GM12891 (cell line): ENCODE data around the gene OPN1SW.

ENCODE experiments used
- DNase-seq: peaks from one replicate; pipeline ENCODE4 v3.0.0; 2011; ENCODE audit warnings: low spot score; ENCODE audit not compliant: insufficient read length
- FAIRE-seq: peaks from 2 replicates; lab custom pipeline; 2011; peaks lifted over from hg19 to GRCh38; lab: Jason Lieb, UNC
- PAX5 ChIP-seq: IDR thresholded peaks from 2 replicates; pipeline ENCODE4 v1.6.1; 2011; ENCODE audit warnings: low read length, moderate library complexity, mild to moderate bottlenecking; ENCODE audit not compliant: insufficient read depth, severe bottlenecking
- POLR2A ChIP-seq: IDR thresholded peaks from 2 replicates; pipeline ENCODE4 v1.6.1; 2011; ENCODE audit warnings: low read depth, low read length, control low read depth
- POLR2AphosphoS5 ChIP-seq: IDR thresholded peaks from 2 replicates; pipeline ENCODE4 v1.6.1; 2011; ENCODE audit warnings: low read depth, low read length, control low read depth
- POU2F2 ChIP-seq: IDR thresholded peaks from 2 replicates; pipeline ENCODE4 v1.6.1; 2011; ENCODE audit warnings: low read depth, mild to moderate bottlenecking, control low read depth, low read length, moderate library complexity
- SPI1 ChIP-seq: IDR thresholded peaks from 2 replicates; pipeline ENCODE4 v1.6.1; 2011; ENCODE audit warnings: low read depth, low read length, control low read depth
- TAF1 ChIP-seq: IDR thresholded peaks from 2 replicates; pipeline ENCODE4 v1.6.1; 2011; ENCODE audit warnings: low read depth, low read length, control low read depth

The OPN1SW gene

DNA sequence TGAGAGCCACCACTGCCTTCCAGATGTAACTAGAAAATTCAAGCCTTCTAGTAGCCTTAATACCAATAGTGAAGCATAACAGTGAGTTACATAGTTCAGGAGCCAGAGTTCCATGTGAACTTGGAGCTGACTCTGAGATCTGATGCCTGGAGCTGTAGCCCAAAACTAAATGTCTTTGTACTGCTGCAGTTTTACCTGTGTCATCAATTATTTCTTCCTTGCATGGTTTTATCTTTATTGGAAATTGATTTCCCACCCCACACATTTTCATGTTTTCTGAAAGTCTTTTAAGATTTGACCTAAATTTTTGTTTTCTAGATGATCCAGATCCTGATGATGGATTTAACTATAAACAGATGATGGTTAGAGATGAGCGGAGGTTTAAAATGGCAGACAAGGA, 17.0 kb downstream of the OPN1SW start:
- no peak for DNase-seq
- TF ChIP-seq SPI1 (no peak), POU2F2 (no peak), PAX5 (no peak), TAF1 (no peak)
- no peak for FAIRE-seq

DNA sequence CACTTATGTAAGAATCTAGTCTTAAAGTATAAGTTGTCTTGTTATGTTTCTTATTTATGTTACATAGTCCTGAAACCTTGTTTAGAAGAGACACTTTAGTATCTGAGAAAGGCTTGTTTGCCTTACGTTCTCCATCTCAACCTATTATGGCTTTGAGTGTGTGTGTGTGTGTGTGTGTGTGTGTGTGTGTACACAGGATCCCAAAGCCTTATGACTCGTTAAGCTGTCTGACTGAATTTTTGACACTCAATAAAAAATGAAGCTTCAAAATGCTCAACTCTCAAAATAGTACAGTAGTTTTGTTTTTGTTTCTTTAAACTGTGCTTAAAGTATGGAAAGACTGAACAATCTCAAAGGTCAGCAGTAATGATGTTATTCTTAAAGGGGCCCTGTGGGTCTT, 18.4 kb downstream of the OPN1SW start:
- TF ChIP-seq POLR2A (no peak), SPI1 (no peak), PAX5 (no peak), POU2F2 (no peak), POLR2AphosphoS5 (no peak), TAF1 (no peak)
- no peak for FAIRE-seq
- no peak for DNase-seq

DNA sequence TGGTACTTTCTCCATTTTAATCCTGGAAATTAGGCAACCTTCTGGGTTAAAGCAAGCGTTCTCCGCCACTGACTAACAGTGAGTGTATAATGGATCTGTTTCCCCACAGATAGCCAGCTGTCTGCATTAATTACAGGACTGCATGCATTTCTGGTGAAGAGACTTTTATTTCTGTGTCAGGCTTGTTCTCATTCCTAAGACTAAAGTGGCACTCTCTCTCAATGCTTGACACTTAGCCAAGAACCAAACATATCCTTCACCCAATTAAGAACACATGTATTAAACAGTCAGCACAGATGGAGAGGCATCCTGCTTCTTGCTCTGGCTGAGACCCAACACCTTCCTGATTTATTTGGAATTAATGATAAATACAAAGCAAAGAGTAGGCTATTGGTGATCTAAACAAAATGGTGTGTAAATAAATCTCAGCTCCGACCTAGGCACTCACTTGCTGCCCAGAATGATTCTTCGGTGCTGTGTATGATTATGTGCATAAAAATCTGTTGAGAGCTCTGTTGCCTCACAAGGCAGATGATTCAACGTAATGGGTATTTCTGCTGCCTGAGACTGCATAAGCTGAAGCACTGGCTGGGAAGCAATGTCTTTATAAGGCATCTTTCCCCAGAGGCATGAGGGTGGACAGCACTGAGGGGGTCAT, 19.6 kb downstream of the OPN1SW start:
- FAIRE-seq (no peak), DNase-seq (no peak)
- TF ChIP-seq POLR2AphosphoS5 = no peak
- TF ChIP-seq POU2F2 = no peak
- no peak for TF ChIP-seq TAF1

DNA sequence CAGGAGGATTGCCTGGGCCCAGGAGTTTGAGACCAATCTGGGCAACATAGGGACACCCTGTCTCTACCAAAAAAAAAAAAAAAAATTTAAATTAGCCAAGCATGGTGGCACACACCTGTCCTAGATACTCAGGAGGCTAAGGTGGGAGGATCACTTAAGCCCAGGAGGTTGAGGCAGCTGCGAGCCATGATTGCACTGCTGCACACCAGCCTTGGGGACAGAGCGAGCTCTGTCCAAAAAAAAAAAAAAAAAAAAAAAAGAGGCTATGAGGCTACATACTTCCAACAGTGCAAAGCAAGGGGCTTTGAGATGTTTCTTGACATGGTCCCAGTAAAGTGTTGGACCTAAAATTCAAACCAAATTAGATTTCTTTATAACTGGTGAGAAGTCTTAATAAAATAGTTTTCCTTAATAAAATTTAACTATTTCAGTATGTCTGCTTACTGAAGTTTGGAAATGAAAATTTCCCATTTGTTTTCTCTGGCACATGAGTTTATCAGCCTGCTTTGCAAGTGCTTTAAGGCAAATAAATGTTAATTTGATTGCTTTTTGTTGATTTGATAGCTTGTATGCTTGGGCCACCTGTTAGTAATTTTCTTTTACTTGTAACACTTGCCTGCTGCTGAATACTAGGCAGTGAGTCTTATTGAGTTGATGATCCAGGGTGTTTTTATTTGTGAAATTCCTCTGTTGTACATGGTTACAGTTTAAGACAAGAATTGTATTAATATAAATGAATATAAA, 20.3 kb downstream of the OPN1SW start:
- TF ChIP-seq PAX5 (no peak), POU2F2 (no peak), POLR2A (no peak), SPI1 (no peak), TAF1 (no peak), POLR2AphosphoS5 (no peak)
- DNase-seq (no peak), FAIRE-seq (no peak)

DNA sequence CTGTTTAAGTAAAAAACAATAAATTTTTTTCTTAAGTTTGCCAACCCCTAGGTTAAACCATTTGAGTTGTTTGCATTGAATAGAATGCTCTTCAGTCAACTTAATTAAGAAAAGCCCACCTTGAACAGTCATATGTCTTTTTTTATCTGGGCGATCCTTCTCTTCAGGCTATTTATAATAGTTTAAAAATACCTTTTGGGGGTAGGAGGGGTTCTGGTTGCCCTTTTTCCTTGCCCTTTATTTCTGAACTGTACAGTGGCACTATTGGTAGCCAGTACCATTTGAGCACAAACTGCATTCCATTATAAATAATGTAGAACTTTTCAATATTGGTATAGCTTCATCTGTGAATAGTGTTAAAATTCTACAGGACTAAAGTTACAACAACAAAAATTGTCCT, 23.3 kb downstream of the OPN1SW start:
- DNase-seq = no peak
- FAIRE-seq = no peak
- TF ChIP-seq PAX5 = no peak
- no peak for TF ChIP-seq POLR2AphosphoS5
- TF ChIP-seq TAF1 = no peak
- TF ChIP-seq POU2F2 = no peak
- TF ChIP-seq SPI1 = no peak
- no peak for TF ChIP-seq POLR2A

DNA sequence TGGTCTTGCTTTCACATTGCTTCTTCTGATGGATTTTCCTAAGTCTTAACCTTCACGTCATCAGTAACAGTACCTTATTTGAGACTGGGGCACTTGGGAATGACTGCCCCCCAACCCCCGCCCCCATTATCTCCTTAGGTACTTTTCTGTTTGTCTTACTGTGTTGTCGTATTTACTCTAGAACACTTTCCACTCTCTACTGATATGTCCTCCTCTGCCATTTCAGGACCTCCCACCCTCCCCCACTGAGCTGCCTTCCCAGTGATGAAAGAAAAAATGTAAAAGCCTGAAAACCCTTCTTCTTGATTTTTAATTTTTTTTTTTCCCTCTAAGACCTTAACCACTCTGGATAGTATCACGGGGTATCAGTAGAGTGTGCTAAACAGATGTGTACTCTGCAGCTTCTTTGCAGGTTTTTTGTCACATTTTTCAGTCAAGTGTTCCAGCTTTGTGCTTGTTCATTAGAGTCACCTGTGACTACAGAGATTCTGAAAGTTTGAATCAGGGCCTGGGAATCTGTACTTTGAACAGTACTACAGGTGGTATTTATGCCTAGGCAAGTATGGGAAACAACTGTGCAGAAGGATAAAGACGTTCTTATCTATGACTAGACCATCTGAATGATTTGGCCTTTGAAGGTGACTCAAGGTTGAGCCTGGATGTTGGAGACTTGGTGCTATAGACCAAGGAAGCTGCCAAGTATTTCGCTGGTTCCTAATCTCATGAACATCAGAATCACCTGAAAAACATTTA, 28.1 kb downstream of the OPN1SW start:
- DNase-seq (no peak), FAIRE-seq (no peak)
- TF ChIP-seq POLR2A = no peak
- no peak for TF ChIP-seq POU2F2
- no peak for TF ChIP-seq PAX5
- no peak for TF ChIP-seq POLR2AphosphoS5
- no peak for TF ChIP-seq SPI1
- no peak for TF ChIP-seq TAF1

DNA sequence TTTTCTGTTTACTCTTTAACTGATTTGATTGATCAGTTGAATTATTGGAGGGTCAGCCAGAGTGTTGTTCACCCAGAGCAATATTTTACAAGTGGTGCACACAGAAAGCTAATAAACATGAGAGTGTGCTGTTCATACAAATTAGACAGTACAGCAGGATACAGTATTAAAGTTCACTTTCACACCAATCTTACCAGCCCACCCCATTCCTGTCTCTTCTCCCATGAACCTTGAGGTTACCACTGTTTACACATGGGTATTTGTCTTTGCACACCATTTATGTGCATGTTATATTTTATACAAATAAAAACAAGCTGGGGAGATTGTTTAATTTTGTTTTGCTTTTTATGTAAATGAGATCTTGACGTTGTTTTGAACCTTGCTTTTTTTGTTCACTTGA, 29.9 kb downstream of the OPN1SW start:
- DNase-seq = no peak
- TF ChIP-seq PAX5 (no peak), TAF1 (no peak), POLR2AphosphoS5 (no peak), POU2F2 (no peak), POLR2A (no peak), SPI1 (no peak)
- no peak for FAIRE-seq

DNA sequence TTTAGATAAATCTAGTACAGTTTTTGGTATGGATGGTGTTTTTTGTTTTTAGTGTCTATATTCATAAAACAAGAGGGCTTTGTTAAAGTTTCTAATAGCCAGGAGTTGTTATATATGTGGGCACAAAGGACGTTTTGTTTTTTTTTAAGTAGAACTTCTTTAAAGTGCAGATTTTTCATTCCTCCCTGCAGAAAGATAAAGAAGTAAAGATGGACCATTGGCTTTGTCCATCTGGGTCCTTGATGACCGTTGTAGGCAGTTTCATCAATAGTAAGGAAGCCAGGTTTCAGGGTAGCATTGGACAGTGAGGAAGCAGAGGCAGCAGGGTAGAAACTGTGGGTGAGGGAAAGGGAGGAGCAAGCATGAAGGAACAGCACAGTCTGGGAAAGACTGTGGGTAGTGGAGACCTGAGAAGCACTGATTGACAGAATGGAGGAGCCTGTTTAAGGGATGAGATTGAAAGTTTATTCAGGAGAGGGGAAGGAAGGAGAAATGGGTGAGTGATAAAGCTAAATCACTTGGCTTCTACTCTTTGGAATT, 31.2 kb downstream of the OPN1SW start:
- TF ChIP-seq POU2F2 = no peak
- TF ChIP-seq TAF1 = no peak
- TF ChIP-seq POLR2AphosphoS5 = no peak
- no peak for TF ChIP-seq POLR2A
- no peak for TF ChIP-seq PAX5
- no peak for TF ChIP-seq SPI1
- FAIRE-seq = no peak
- DNase-seq = no peak

DNA sequence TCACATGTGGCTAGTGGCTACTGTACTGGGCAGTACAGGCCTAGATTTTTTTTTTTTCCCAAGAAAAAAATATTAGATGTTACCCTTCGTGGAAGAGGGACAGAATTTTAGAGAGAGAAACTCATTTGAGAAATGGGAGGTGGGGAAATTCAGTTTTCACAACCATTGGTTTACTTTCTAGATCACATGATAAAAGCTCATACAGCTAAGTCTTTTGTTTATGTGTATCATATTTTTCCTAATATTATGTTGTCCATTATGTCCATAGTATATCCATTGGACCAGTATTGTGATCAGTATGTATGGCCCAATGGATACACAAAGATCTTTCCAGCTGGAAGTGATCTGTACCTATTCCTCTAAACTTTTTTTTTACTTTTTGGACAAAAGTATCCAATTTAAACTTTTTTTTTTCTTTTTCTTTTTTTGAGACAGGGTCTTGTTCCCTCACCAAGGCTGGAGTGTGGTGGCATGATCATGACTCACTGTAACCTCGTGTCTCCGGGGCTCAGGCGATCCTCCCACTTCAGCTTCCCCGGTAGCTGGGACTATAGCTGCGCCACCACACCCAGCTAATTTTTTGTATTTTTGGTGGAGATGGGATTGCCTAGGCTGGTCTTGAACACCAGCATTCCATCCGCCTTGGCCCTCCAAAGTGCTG, 32.4 kb downstream of the OPN1SW start:
- no peak for DNase-seq
- TF ChIP-seq POU2F2 (no peak), POLR2AphosphoS5 (no peak), TAF1 (no peak), PAX5 (no peak), SPI1 (no peak), POLR2A (no peak)
- FAIRE-seq = no peak
